Measurements from ENCODE around the gene CCDC192. TPM values are rescaled to one million over a fixed set of nuclear protein-coding genes. Genes with fewer than 3 reads are reported as not detected.

The CCDC192 gene
- total RNA-seq, 4 donors from 2014 or later = 0.33 to 1.7 (median 1.1) TPM

DNA sequence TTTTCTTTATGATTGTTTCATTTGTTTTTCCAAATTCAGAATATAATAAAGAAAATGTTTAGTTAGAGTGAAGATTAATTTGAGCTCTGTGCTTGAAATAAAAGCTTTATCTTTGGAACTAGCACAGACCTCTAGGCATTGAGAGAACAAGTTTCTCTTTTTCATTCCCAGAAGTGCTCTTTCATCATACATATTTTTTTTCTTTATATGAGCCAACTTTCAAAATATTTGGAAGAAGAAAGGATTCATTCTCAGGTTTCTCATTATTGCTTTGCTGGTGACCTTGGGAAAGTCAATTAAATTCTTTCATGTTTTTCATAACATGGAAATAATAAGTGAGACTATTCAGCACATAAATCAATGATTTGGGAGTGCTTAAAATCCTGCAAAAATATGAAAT is 37.5 kb upstream of the CCDC192 start:
- no peaks in the 10 kb centered on the region for H3K9me3 ChIP-seq
- H3K4me1 ChIP-seq = peaks cover 0 to 74% (median 62%) of the 10 kb centered on the region in 4 donors
- intact Hi-C loops (cut with DNase I) = no loop called here
- no peak for TF ChIP-seq CTCF (IDR thresholded peaks at IDR 0.05)
- no peak for TF ChIP-seq POLR2AphosphoS5 (IDR thresholded peaks at IDR 0.05)
- no peak for TF ChIP-seq EP300 (IDR thresholded peaks at IDR 0.05)
- no peak for TF ChIP-seq POLR2A (IDR thresholded peaks at IDR 0.05; ENCODE audit: low read depth)
- DNase-seq (ENCODE audit: extremely low spot score) = no peak
- peak overlapping the region; percentile 69 to 72 (median 70) for H3K27ac ChIP-seq (replicated peaks in 1 of 4)
- no peak overlapping the region for H3K4me3 ChIP-seq
- H3K27me3 ChIP-seq = no peaks in the 10 kb centered on the region
- no peaks in the 10 kb centered on the region for H3K36me3 ChIP-seq

GRCh38 chr5:127666043-127666716 is 37.0 kb upstream of the CCDC192 start:
- peaks cover 0 to 73% (median 65%) of the 10 kb centered on the region in 4 donors for H3K4me1 ChIP-seq
- no peak for DNase-seq (ENCODE audit: extremely low spot score)
- 54% methylated on average over 3 of the region's 3 CpGs for WGBS
- H3K4me3 ChIP-seq = no peak overlapping the region
- intact Hi-C loops (cut with DNase I) = no loop called here
- H3K27me3 ChIP-seq = no peaks in the 10 kb centered on the region
- H3K27ac ChIP-seq (replicated peaks in 1 of 4) = peak overlapping the region; percentile 69 to 72 (median 70)
- no peak for TF ChIP-seq POLR2A (IDR thresholded peaks at IDR 0.05; ENCODE audit: low read depth)
- peak in 1 of 2 donors; percentile 15 for TF ChIP-seq POLR2AphosphoS5 (IDR thresholded peaks at IDR 0.05)
- no peak for TF ChIP-seq CTCF (IDR thresholded peaks at IDR 0.05)
- no peaks in the 10 kb centered on the region for H3K9me3 ChIP-seq
- H3K36me3 ChIP-seq = no peaks in the 10 kb centered on the region

GRCh38 chr5:127667926-127668325 is 35.3 kb upstream of the CCDC192 start:
- WGBS = 37% methylated on average over 3 of the region's 3 CpGs
- intact Hi-C loops (cut with DNase I) = no loop called here
- Histone ChIP-seq H3K27me3 (no peaks in the 10 kb centered on the region), H3K9me3 (no peaks in the 10 kb centered on the region), H3K4me1 (peaks cover 0 to 78% (median 66%) of the 10 kb centered on the region in 4 donors), H3K27ac (replicated peaks in 1 of 4) (peak overlapping the region; percentile 69 to 72 (median 70)), H3K36me3 (no peaks in the 10 kb centered on the region), H3K4me3 (no peak overlapping the region)
- TF ChIP-seq POLR2A (IDR thresholded peaks at IDR 0.05; ENCODE audit: low read depth) (no peak), CTCF (IDR thresholded peaks at IDR 0.05) (no peak), POLR2AphosphoS5 (IDR thresholded peaks at IDR 0.05) (no peak), EP300 (IDR thresholded peaks at IDR 0.05) (no peak)
- DNase-seq (ENCODE audit: extremely low spot score) = no peak

- Histone ChIP-seq H3K4me3 (no peak overlapping the region), H3K4me1 (peaks cover 0 to 60% (median 52%) of the 10 kb centered on the region in 4 donors), H3K27me3 (no peaks in the 10 kb centered on the region), H3K27ac (replicated peaks in 1 of 4) (peak overlapping the region; percentile 49 to 56 (median 52)), H3K36me3 (no peaks in the 10 kb centered on the region), H3K9me3 (no peaks in the 10 kb centered on the region)
- intact Hi-C loops (cut with DNase I) = no loop called here
- 74% methylated on average over 6 of the region's 6 CpGs for WGBS
- DNase-seq (ENCODE audit: extremely low spot score) = no peak
- TF ChIP-seq EP300 (IDR thresholded peaks at IDR 0.05) = no peak
- TF ChIP-seq CTCF (IDR thresholded peaks at IDR 0.05) = no peak
- TF ChIP-seq POLR2AphosphoS5 (IDR thresholded peaks at IDR 0.05) = no peak
- TF ChIP-seq POLR2A (IDR thresholded peaks at IDR 0.05; ENCODE audit: low read depth) = no peak
These were observed 32.0 kb upstream of the CCDC192 start for GRCh38 chr5:127671218-127671617.

All from esophagus muscularis mucosa (tissue), 4 donors.